ENCODE measurements around the gene GRAMD4.
"Not testable (repeated sequence)": the region's sequence is repeated elsewhere in the genome, so short reads cannot be mapped to it uniquely, and the experiment has no call there.

Gene GRAMD4

DNA sequence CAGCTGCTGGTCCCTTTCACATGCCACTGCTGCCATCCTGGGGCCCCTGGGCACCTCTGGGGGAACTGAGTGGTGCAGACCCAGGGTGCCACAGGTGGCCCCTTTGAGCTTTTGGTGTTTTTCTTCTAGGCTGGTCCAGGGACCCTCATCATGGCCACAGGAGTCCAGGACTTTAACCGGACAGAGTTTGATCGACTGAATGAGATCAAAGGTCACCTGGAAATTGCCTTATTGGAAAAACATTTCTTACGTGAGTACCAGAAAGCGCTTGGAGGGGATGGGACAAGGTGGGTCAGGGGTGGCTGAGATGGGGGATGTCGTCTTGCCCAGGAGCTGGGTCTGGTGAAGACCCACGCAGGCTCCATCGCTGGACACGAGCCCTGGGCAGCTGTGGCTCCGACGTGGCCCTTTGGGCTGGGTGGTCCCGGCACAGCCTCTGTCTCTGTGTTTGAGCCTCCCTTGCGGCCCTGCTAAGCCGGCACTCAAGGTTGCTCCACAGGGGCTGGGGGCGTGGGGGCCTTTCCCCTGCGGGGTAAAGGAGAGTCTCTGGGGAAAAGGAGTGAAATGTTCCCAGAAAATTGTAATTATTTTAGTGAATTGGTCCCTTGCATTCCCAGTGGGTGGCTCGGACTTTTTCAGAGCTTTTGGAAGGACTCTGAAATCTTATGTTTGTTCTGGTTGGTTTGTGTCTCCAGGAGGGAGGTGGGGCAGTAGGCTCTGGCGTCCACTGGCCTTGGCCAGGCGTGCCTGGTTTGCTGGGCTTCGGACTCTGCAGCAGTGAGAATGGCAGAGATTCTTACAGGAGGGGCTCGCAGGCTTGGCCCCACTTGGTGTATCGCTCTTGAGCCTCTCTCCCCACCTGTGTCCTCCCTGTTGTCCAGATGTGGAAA is 17.8 kb downstream of the GRAMD4 start:
- DNase-seq (ENCODE audit: low spot score): no peak

GRCh38 chr22:46638601-46639431 is 18.6 kb downstream of the GRAMD4 start:
- DNase-seq (ENCODE audit: low spot score): no peak

- DNase-seq (ENCODE audit: low spot score): no peak
Measured at GRCh38 chr22:46639843-46640242, 19.7 kb downstream of the GRAMD4 start.

GRCh38 chr22:46640293-46641055 is 20.3 kb downstream of the GRAMD4 start:
- no peak for DNase-seq (ENCODE audit: low spot score)

- DNase-seq (ENCODE audit: low spot score): peak; percentile 56
Measured at GRCh38 chr22:46641811-46642266, 21.7 kb downstream of the GRAMD4 start.

- DNase-seq (ENCODE audit: low spot score): not testable (repeated sequence)
Measured at GRCh38 chr22:46642840-46643480, 22.8 kb downstream of the GRAMD4 start.

DNA sequence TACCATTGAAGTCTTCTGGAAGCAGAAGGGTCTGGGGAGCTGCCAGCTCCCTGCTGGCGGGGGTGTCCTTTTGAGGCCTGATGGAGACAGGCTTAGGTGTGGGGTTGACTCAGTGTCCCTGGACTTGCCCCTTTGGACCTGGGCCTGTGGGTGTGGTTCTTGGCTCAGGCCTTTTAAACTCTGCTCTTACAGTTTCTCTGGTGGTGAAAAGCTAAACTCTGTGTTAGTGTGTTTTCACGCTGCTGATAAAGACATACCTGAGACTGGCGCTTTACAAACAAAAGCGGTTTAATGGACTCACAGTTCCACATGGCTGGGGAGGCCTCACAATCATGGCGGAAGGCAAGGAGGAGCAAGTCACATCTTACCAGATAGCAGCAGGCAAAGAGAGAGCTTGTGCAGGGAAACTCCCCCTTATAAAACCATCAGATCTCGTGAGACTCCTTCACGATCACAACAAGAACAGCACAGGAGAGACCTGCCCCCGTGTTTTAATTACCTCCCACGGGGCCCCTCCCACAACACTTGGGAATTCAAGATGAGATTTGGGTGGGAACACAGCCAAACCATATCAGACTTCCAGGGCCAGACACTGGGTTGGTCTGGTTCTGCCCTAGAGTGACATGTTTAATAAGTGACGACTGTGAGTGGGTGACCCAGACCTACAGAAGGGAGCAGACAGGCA is 26.5 kb downstream of the GRAMD4 start:
- DNase-seq (ENCODE audit: low spot score): no peak

- DNase-seq (ENCODE audit: low spot score): not testable (repeated sequence)
Measured at GRCh38 chr22:46648225-46648820, 28.1 kb downstream of the GRAMD4 start.

DNA sequence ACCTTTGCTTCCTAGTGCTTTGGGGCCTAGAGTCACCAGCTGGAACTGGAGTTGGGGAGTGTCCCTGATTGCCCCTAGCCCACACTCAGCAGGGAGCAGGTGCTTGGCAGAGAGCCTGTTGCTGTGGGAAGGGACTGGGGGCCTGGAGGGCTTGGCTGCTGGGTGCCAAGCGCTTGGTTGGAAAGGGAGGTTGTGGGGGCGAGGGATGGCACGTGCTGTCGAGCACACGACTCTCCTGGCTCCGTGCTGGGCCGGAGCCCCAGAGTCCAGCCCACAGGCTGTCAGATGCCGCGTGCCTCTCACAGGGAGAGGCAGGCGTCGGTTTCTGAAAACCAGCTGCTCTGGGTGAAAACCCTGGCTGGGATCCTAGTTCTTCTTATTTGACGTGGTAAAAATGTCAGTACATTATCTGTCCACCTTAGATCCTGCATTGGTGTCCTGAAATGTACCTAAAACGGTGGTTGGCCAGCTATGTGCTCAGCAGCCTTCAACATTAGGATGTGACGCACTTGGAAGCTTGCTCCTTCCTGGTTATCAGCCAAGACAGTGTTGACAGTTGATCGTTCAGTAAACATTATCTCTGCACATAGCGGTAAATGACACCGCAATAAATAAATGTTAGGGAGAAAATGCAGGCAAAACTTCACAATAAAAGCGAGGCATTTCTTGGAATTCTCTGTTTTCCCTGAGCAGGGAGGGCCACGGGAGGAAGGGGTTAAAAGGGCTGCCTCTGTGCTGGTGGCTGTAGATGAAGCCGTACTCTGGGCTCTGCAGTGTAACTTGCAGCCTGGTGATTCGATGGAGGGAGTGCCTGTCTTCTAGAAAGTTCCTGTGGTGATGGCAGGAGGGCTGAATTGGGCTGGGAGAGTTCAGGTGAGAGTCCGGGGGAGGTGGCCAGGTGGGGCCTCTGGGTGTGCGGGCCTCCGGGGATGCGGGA is 29.2 kb downstream of the GRAMD4 start:
- peak; percentile 77 for DNase-seq (ENCODE audit: low spot score)

GRCh38 chr22:46650078-46650810 is 30.1 kb downstream of the GRAMD4 start:
- no peak for DNase-seq (ENCODE audit: low spot score)

DNA sequence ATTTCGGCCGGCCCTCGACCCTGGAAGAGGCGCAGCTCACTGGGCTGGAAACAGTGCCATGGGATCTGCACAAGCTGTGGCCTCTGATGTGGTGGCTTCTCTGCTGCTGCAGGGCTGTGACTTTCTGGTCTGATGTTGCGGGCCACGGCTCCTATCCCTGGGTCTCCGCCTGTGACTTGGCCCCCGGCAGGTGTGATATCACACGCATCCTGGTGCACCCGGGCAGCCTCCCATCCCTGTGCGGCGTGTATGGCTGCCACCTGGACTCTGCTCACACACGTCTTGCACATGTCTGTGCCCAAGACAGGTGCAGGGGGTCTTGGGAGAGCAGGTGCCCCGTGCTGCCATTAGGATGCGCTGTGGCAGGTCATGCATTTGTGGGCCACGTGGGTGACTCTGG is 31.1 kb downstream of the GRAMD4 start:
- no peak for DNase-seq (ENCODE audit: low spot score)

DNA sequence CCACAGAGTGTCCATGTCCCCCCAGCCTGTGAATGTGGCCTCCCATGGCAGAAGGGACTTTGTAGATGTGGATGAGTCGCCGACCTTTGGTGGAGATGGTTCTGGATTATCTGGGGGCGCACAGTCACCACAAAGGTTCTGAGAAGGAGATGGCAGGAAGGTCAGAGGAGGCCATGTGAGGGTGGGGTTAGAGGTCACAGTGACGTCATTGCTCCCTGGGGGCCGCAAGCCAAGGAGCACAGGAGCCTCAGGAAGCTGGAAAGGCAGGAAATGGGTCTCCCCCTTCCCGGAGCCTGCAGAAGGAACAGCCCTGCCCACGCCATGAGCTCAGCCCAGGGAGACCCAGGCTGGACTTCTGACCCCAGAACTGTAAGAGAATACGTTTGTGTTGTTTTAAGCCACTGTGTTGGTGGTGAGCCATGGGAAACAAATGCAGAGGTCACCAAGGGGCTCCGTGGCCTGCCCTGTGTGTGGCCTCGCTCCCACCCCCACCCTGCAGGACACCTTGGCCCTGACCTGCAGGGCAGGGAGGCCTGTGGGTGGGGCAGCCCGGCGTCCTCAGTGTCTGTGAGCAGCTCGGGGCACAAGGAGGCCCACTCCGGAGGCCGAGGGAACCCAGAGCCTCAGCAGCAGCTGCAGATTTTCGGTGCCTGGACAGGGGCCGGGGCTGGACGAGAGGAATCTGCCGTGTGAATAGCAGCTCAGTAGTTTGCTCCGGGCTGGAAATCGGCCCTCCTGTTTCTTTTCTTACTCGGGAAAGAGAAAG is 32.1 kb downstream of the GRAMD4 start:
- no peak for DNase-seq (ENCODE audit: low spot score)

- no peak for DNase-seq (ENCODE audit: low spot score)
Measured at GRCh38 chr22:46652847-46653331, 32.7 kb downstream of the GRAMD4 start.

DNA sequence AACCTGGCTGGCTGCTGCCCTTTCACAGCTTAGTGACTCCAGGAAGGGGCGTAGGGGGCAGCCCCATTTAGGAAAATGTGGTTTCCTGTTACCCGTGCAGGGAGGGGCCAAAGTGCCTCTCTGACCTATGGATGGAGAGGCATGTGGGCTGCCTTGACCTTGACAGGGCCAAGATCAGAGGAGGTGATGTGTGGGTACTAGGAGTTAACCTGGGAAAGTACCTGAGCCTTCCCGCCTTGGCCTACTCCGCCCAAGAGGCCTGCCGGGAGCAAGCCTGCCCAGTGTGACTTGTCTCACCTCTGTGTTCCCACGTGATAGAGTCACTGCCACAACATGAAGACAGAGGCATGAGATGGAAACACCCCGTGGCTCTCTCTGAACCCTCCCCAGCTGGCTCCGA is 33.4 kb downstream of the GRAMD4 start:
- no peak for DNase-seq (ENCODE audit: low spot score)

- DNase-seq (ENCODE audit: low spot score): no peak
Measured at GRCh38 chr22:46654426-46654825, 34.2 kb downstream of the GRAMD4 start.

GRCh38 chr22:46654927-46655595 is 34.9 kb downstream of the GRAMD4 start:
- no peak for DNase-seq (ENCODE audit: low spot score)

All from AG08396 (cell line).